Activated naive CD4-positive, alpha-beta T cell treated with anti-CD3 and anti-CD28 coated beads, Interleukin-2, amount 50 U/mL, for 24 hours (primary cell): ENCODE results near the gene C3AR1.
"Not testable (repeated sequence)": the region's sequence is repeated elsewhere in the genome, so short reads cannot be mapped to it uniquely, and the experiment has no call there.

ENCODE experiments used
- H3K27ac Mint-ChIP-seq: one replicate; pipeline ENCODE4 v1.8.0; 2021; ENCODE audit warnings: mild to moderate bottlenecking, mixed read lengths
- H3K27me3 Mint-ChIP-seq: one replicate; pipeline ENCODE4 v1.8.0; 2021; ENCODE audit warnings: mixed read lengths
- H3K36me3 Mint-ChIP-seq: one replicate; pipeline ENCODE4 v1.8.0; 2021; ENCODE audit warnings: mixed read lengths
- H3K4me1 Mint-ChIP-seq: one replicate; pipeline ENCODE4 v1.8.0; 2021; ENCODE audit warnings: mixed read lengths
- H3K4me3 Mint-ChIP-seq: one replicate; pipeline ENCODE4 v1.8.0; 2021; ENCODE audit warnings: mild to moderate bottlenecking, mixed read lengths
- H3K9me3 Mint-ChIP-seq: one replicate; pipeline ENCODE4 v1.8.0; 2021; ENCODE audit warnings: mixed read lengths

Gene C3AR1

GRCh38 chr12:8065991-8066594, at the start of gene C3AR1:
C3AR1 (minus strand) TSS chr12:8066359; CDS start chr12:8060185, 6,174 bp downstream.
- Mint-ChIP-seq H3K4me1 (peaks cover 33% of the 10 kb centered on the region), H3K27ac (peak within 1 kb of the TSS; percentile 91)

GRCh38 chr12:8113117-8113516, 47.0 kb upstream of the C3AR1 start:
- not testable (repeated sequence) for H3K9me3 Mint-ChIP-seq, H3K27me3 Mint-ChIP-seq, H3K4me1 Mint-ChIP-seq, H3K4me3 Mint-ChIP-seq, H3K27ac Mint-ChIP-seq
- peaks cover 12% of the 10 kb centered on the region for H3K36me3 Mint-ChIP-seq

More at GRCh38 chr12:8065991-8066594, at the start of gene C3AR1:
- Mint-ChIP-seq H3K9me3 (no peaks in the 10 kb centered on the region), H3K4me3 (peak within 1 kb of the TSS; percentile 60), H3K27me3 (no peaks in the 10 kb centered on the region), H3K36me3 (no peaks in the 10 kb centered on the region)

- no peaks in the 10 kb centered on the region for H3K9me3 Mint-ChIP-seq
- H3K4me1 Mint-ChIP-seq, result peaks cover 6% of the 10 kb centered on the region
- H3K36me3 Mint-ChIP-seq, result peaks cover 20% of the 10 kb centered on the region
- no peaks in the 10 kb centered on the region for H3K27me3 Mint-ChIP-seq
- no peak overlapping the region for H3K4me3 Mint-ChIP-seq
- H3K27ac Mint-ChIP-seq, result peak overlapping the region; percentile 52
These were observed 42.7 kb upstream of the C3AR1 start for GRCh38 chr12:8108808-8109398.

GRCh38 chr12:8099235-8099634, 33.1 kb upstream of the C3AR1 start:
- peaks cover 4% of the 10 kb centered on the region for H3K4me1 Mint-ChIP-seq
- no peaks in the 10 kb centered on the region for H3K9me3 Mint-ChIP-seq
- H3K4me3 Mint-ChIP-seq, result no peak overlapping the region
- peaks cover 28% of the 10 kb centered on the region for H3K36me3 Mint-ChIP-seq
- H3K27me3 Mint-ChIP-seq, result no peaks in the 10 kb centered on the region
- no peak overlapping the region for H3K27ac Mint-ChIP-seq

GRCh38 chr12:8096281-8096915, 30.2 kb upstream of the C3AR1 start:
- peaks cover 9% of the 10 kb centered on the region for H3K4me1 Mint-ChIP-seq

GRCh38 chr12:8093291-8093690, 27.1 kb upstream of the C3AR1 start:
- H3K9me3 Mint-ChIP-seq, result no peaks in the 10 kb centered on the region
- H3K4me1 Mint-ChIP-seq, result peaks cover 22% of the 10 kb centered on the region
- no peak overlapping the region for H3K27ac Mint-ChIP-seq
- H3K4me3 Mint-ChIP-seq, result no peak overlapping the region
- H3K36me3 Mint-ChIP-seq, result peaks cover 30% of the 10 kb centered on the region
- H3K27me3 Mint-ChIP-seq, result no peaks in the 10 kb centered on the region

More at GRCh38 chr12:8096281-8096915, 30.2 kb upstream of the C3AR1 start:
- Mint-ChIP-seq H3K4me3 (no peak overlapping the region), H3K36me3 (peaks cover 36% of the 10 kb centered on the region), H3K9me3 (no peaks in the 10 kb centered on the region), H3K27me3 (no peaks in the 10 kb centered on the region), H3K27ac (no peak overlapping the region)

GRCh38 chr12:8089716-8090115, 23.6 kb upstream of the C3AR1 start:
- H3K4me3 Mint-ChIP-seq, result no peak overlapping the region
- peak overlapping the region; percentile 53 for H3K27ac Mint-ChIP-seq
- H3K36me3 Mint-ChIP-seq, result peaks cover 18% of the 10 kb centered on the region
- H3K27me3 Mint-ChIP-seq, result no peaks in the 10 kb centered on the region
- no peaks in the 10 kb centered on the region for H3K9me3 Mint-ChIP-seq
- peaks cover 41% of the 10 kb centered on the region for H3K4me1 Mint-ChIP-seq

- H3K27me3 Mint-ChIP-seq, H3K27ac Mint-ChIP-seq, H3K4me3 Mint-ChIP-seq, H3K9me3 Mint-ChIP-seq: not testable (repeated sequence)
- H3K36me3 Mint-ChIP-seq, result peaks cover 18% of the 10 kb centered on the region
- H3K4me1 Mint-ChIP-seq, result peaks cover 46% of the 10 kb centered on the region
These were observed 23.1 kb upstream of the C3AR1 start for GRCh38 chr12:8089277-8089676.

GRCh38 chr12:8088574-8088973, 22.4 kb upstream of the C3AR1 start:
- no peaks in the 10 kb centered on the region for H3K27me3 Mint-ChIP-seq

GRCh38 chr12:8087666-8088065, 21.5 kb upstream of the C3AR1 start:
- peaks cover 59% of the 10 kb centered on the region for H3K4me1 Mint-ChIP-seq
- peaks cover 16% of the 10 kb centered on the region for H3K36me3 Mint-ChIP-seq
- peak overlapping the region; percentile 78 for H3K4me3 Mint-ChIP-seq
- H3K9me3 Mint-ChIP-seq, result no peaks in the 10 kb centered on the region
- no peaks in the 10 kb centered on the region for H3K27me3 Mint-ChIP-seq
- peak overlapping the region; percentile 94 for H3K27ac Mint-ChIP-seq

More at GRCh38 chr12:8088574-8088973, 22.4 kb upstream of the C3AR1 start:
- peaks cover 53% of the 10 kb centered on the region for H3K4me1 Mint-ChIP-seq
- peak overlapping the region; percentile 78 for H3K4me3 Mint-ChIP-seq
- peaks cover 19% of the 10 kb centered on the region for H3K36me3 Mint-ChIP-seq
- H3K9me3 Mint-ChIP-seq, result no peaks in the 10 kb centered on the region
- peak overlapping the region; percentile 94 for H3K27ac Mint-ChIP-seq

- H3K27me3 Mint-ChIP-seq, H3K36me3 Mint-ChIP-seq, H3K9me3 Mint-ChIP-seq: not testable (repeated sequence)
- H3K27ac Mint-ChIP-seq, result peak overlapping the region; percentile 92
- peaks cover 65% of the 10 kb centered on the region for H3K4me1 Mint-ChIP-seq
- peak overlapping the region; percentile 98 for H3K4me3 Mint-ChIP-seq
These were observed 18.2 kb upstream of the C3AR1 start for GRCh38 chr12:8084351-8084750.

GRCh38 chr12:8082808-8083100, 16.6 kb upstream of the C3AR1 start:
- Mint-ChIP-seq H3K27me3 (no peaks in the 10 kb centered on the region), H3K4me1 (peaks cover 66% of the 10 kb centered on the region), H3K36me3 (peaks cover 9% of the 10 kb centered on the region), H3K9me3 (no peaks in the 10 kb centered on the region), H3K4me3 (peak overlapping the region; percentile 98), H3K27ac (peak overlapping the region; percentile 96)

GRCh38 chr12:8081251-8081920, 15.2 kb upstream of the C3AR1 start:
- H3K27ac Mint-ChIP-seq, result peak overlapping the region; percentile 96
- no peaks in the 10 kb centered on the region for H3K9me3 Mint-ChIP-seq
- no peaks in the 10 kb centered on the region for H3K27me3 Mint-ChIP-seq
- peaks cover 8% of the 10 kb centered on the region for H3K36me3 Mint-ChIP-seq
- H3K4me3 Mint-ChIP-seq, result peak overlapping the region; percentile 98
- H3K4me1 Mint-ChIP-seq, result peaks cover 68% of the 10 kb centered on the region

GRCh38 chr12:8080120-8080519, 14.0 kb upstream of the C3AR1 start:
- Mint-ChIP-seq H3K4me3 (peak overlapping the region; percentile 52), H3K36me3 (peaks cover 5% of the 10 kb centered on the region), H3K27me3 (no peaks in the 10 kb centered on the region), H3K4me1 (peaks cover 64% of the 10 kb centered on the region), H3K27ac (peak overlapping the region; percentile 91), H3K9me3 (no peaks in the 10 kb centered on the region)

- Mint-ChIP-seq H3K27me3 (no peaks in the 10 kb centered on the region), H3K27ac (peak overlapping the region; percentile 91), H3K36me3 (peaks cover 1% of the 10 kb centered on the region), H3K4me3 (no peak overlapping the region), H3K9me3 (no peaks in the 10 kb centered on the region), H3K4me1 (peaks cover 54% of the 10 kb centered on the region)
These were observed 12.8 kb upstream of the C3AR1 start for GRCh38 chr12:8078916-8079315.

- Mint-ChIP-seq H3K27me3 (no peaks in the 10 kb centered on the region), H3K4me1 (peaks cover 49% of the 10 kb centered on the region), H3K27ac (peak overlapping the region; percentile 46), H3K9me3 (no peaks in the 10 kb centered on the region), H3K4me3 (no peak overlapping the region), H3K36me3 (no peaks in the 10 kb centered on the region)
These were observed 12.2 kb upstream of the C3AR1 start for GRCh38 chr12:8078398-8078797.
